HepG2 (cell line): Measurements from ENCODE around the gene HCK. TPM values are rescaled to one million over a fixed set of nuclear protein-coding genes. Genes with fewer than 3 reads are reported as not detected.
A peak's percentile ranks its signal among the peaks of the same experiment; 100 is the strongest.

Experiments
- ATF4 ChIP-seq, 2 experiments: fragments of 450-650 bp in 1 of 2; sonication (generic) in 1 of 2; formaldehyde crosslinking; IDR thresholded peaks; 2 replicates each; pipeline versions ENCODE4 v1.5.0 to v1.8.0; 2020 to 2022; ENCODE audit warnings: mild to moderate bottlenecking in 1 of 2, missing genetic modification reagents in 1 of 2
- DDIT3 ChIP-seq: sonication (generic); formaldehyde crosslinking; IDR thresholded peaks from 2 replicates; pipeline ENCODE4 v1.4.0; 2020; ENCODE audit warnings: mild to moderate bottlenecking, missing genetic modification reagents
- HDAC6 ChIP-seq: fragments of 200-600 bp; sonication (generic); IDR thresholded peaks from 2 replicates; pipeline ENCODE4 v1.7.0; 2017; ENCODE audit warnings: mild to moderate bottlenecking, antibody characterized with exemption, low read length, low read depth
- HNRNPH1 ChIP-seq: fragments of 200-400 bp; formaldehyde crosslinking; optimal IDR thresholded peaks from 2 replicates; pipeline ENCODE3; 2017; ENCODE audit warnings: mild to moderate bottlenecking, low read depth, low read length
- HOXA9 ChIP-seq: sonication (generic); formaldehyde crosslinking; IDR thresholded peaks from 2 replicates; pipeline ENCODE4 v1.8.1; 2022; ENCODE audit warnings: missing genetic modification reagents, mild to moderate bottlenecking, moderate library complexity, borderline replicate concordance
- JUNB ChIP-seq: sonication (generic); formaldehyde crosslinking; IDR thresholded peaks from 2 replicates; pipeline ENCODE4 v1.8.0; 2022; ENCODE audit warnings: missing genetic modification reagents, mild to moderate bottlenecking, borderline replicate concordance
- LBX2 ChIP-seq: sonication (generic); formaldehyde crosslinking; IDR thresholded peaks from 2 replicates; pipeline ENCODE4 v1.5.0; 2020; ENCODE audit warnings: missing genetic modification reagents, mild to moderate bottlenecking, borderline replicate concordance
- MTA1 ChIP-seq: sonication (generic); formaldehyde crosslinking; IDR thresholded peaks from 2 replicates; pipeline ENCODE4 v1.4.0; 2020; ENCODE audit warnings: missing genetic modification reagents, mild to moderate bottlenecking, borderline replicate concordance
- MTF2 ChIP-seq: sonication (generic); formaldehyde crosslinking; IDR thresholded peaks from 2 replicates; pipeline ENCODE4 v1.5.0; 2020; ENCODE audit warnings: missing genetic modification reagents, borderline replicate concordance
- NAIF1 ChIP-seq: sonication (generic); formaldehyde crosslinking; IDR thresholded peaks from 2 replicates; pipeline ENCODE4 v1.5.0; 2020; ENCODE audit warnings: mild to moderate bottlenecking, missing genetic modification reagents, borderline replicate concordance
- NFE2 ChIP-seq: sonication (generic); formaldehyde crosslinking; IDR thresholded peaks from 2 replicates; pipeline ENCODE4 v1.4.0; 2020; ENCODE audit warnings: missing genetic modification reagents
- RERE ChIP-seq: IDR thresholded peaks from 2 replicates; pipeline ENCODE4 v1.6.1; 2016; ENCODE audit warnings: low read depth, missing genetic modification reagents, missing compliant biosample characterization
- SMARCC2 ChIP-seq: fragments of 450-650 bp; IDR thresholded peaks from 2 replicates; pipeline ENCODE4 v1.6.1; 2017; ENCODE audit warnings: antibody characterized with exemption, mild to moderate bottlenecking
- ZFP1 ChIP-seq: IDR thresholded peaks from 2 replicates; pipeline ENCODE4 v1.6.1; 2016
- ZNF180 ChIP-seq: sonication (generic); formaldehyde crosslinking; IDR thresholded peaks from 2 replicates; pipeline ENCODE4 v1.4.0; 2020; ENCODE audit warnings: low read depth, missing genetic modification reagents, borderline replicate concordance
- ZNF207 ChIP-seq: fragments of 450-650 bp; IDR thresholded peaks from 2 replicates; pipeline ENCODE4 v1.6.1; 2016; ENCODE audit warnings: antibody characterized with exemption, borderline replicate concordance
- ZNF451 ChIP-seq: sonication (generic); formaldehyde crosslinking; IDR thresholded peaks from 2 replicates; pipeline ENCODE4 v1.5.0; 2020; ENCODE audit warnings: mild to moderate bottlenecking, missing genetic modification reagents
- ZNF552 ChIP-seq: sonication (generic); formaldehyde crosslinking; IDR thresholded peaks from 2 replicates; pipeline ENCODE4 v1.9.0; 2022; ENCODE audit warnings: missing genetic modification reagents, mild to moderate bottlenecking, borderline replicate concordance
- ZNF607 ChIP-seq: sonication (generic); formaldehyde crosslinking; IDR thresholded peaks from 2 replicates; pipeline ENCODE4 v1.5.1; 2020; ENCODE audit warnings: missing genetic modification reagents, mild to moderate bottlenecking, borderline replicate concordance
- ZSCAN9 ChIP-seq: IDR thresholded peaks from 2 replicates; pipeline ENCODE4 v1.6.1; 2016; ENCODE audit warnings: borderline replicate concordance
- polyA plus RNA-seq, 8 experiments: library from polyadenylated mRNA; depleted of rRNA in 3 of 8; stranded (reverse) in 7 of 8; unstranded in 1 of 8; fragments of >200 nt; fragmentation: Illumina TruSeq in 4 of 8; extraction: Trizol in 4 of 8; gene quantifications; 2 replicates each; pipeline versions ENCODE4 v1.2.1 to v1.2.3, GENCODE V29; 2011 to 2016; ENCODE audit warnings: low read depth in 4 of 8, missing spikeins in 1 of 8, mixed read lengths in 1 of 8; ENCODE audit not compliant: insufficient read depth in 1 of 8
- total RNA-seq, 5 experiments: library from RNA; depleted of rRNA; stranded (reverse); fragments of >200 nt; fragmentation: Illumina TruSeq; extraction: Trizol; gene quantifications; 2 replicates each; pipeline ENCODE4 v1.2.3, GENCODE V29; 2016; ENCODE audit warnings: low read depth in 1 of 5

Gene HCK
- total and polyA plus RNA-seq, 2 of the 13 experiments (the other 11 are each of a cell fraction or from before 2014, with no cell fraction given): 0.04 TPM; not detected in 1

GRCh38 chr20:32109392-32110172 is 57.5 kb downstream of the HCK start, which contains the start of gene TM9SF4 (continued):
- no peak for TF ChIP-seq LBX2 (CRISPR knock-in tag)
- peak; percentile 81 for TF ChIP-seq HOXA9 (CRISPR knock-in tag)
- TF ChIP-seq HNRNPH1: no peak
- TF ChIP-seq ZNF552 (CRISPR knock-in tag): peak; percentile 89; the same call in 1 of the 2 replicates
- no peak for TF ChIP-seq ZNF180 (CRISPR knock-in tag)
- TF ChIP-seq NFE2 (CRISPR knock-in tag): peak; percentile 44; the same call in 1 of the 2 replicates
- peak; percentile 95 for TF ChIP-seq ZFP1 (CRISPR knock-in tag)
- TF ChIP-seq DDIT3 (CRISPR knock-in tag): no peak
- TF ChIP-seq MTA1 (CRISPR knock-in tag): peak; percentile 92
- TF ChIP-seq ZSCAN9: no peak; the same call in 1 of the 2 replicates
- TF ChIP-seq MTF2 (CRISPR knock-in tag): peak; percentile 51
- TF ChIP-seq ATF4 (CRISPR knock-in tag; IDR thresholded peaks at IDR 0.05): peak in 1 of 2 experiments; percentile 63; a peak in 1 of 4 replicates
- TF ChIP-seq RERE: no peak
- TF ChIP-seq SMARCC2: no peak
- TF ChIP-seq ZNF451 (CRISPR knock-in tag): 0 out of 2 replicates have a peak, but pooled peaks have one; percentile 59
- TF ChIP-seq ZNF207: peak; percentile 74; the same call in 1 of the 2 replicates
- no peak for TF ChIP-seq HDAC6
- TF ChIP-seq ZNF607 (CRISPR knock-in tag): peak; percentile 96
- TF ChIP-seq NAIF1 (CRISPR knock-in tag): peak; percentile 70; the same call in 1 of the 2 replicates
- TF ChIP-seq JUNB (CRISPR knock-in tag): no peak
